Muscle of leg (tissue), 11 donors: ENCODE data around the gene COL8A1. TPM values are rescaled to one million over a fixed set of nuclear protein-coding genes. Genes with fewer than 3 reads are reported as not detected.

Experiments used
- DNase-seq: peaks from one replicate; pipeline ENCODE4 v3.0.0; 2013
- H3K27ac ChIP-seq: one replicate; pipeline ENCODE4 v1.5.1; 2013; ENCODE audit warnings: mild to moderate bottlenecking, low read length, control low read depth
- H3K27me3 ChIP-seq: one replicate; pipeline ENCODE4 v1.6.1; 2013; ENCODE audit warnings: low read length; ENCODE audit not compliant: control insufficient read depth, insufficient read depth
- H3K36me3 ChIP-seq: one replicate; pipeline ENCODE4 v1.6.1; 2013; ENCODE audit warnings: low read length; ENCODE audit not compliant: control insufficient read depth, insufficient read depth
- H3K4me1 ChIP-seq: one replicate; pipeline ENCODE4 v1.6.1; 2013; ENCODE audit warnings: low read length; ENCODE audit not compliant: control insufficient read depth, insufficient read depth
- H3K4me3 ChIP-seq: one replicate; pipeline ENCODE4 v1.5.1; 2013; ENCODE audit warnings: low read length, control low read depth
- H3K9me3 ChIP-seq: replicated peaks from 2 replicates; pipeline ENCODE4 v1.6.1; 2013; ENCODE audit warnings: low read depth, low read length; ENCODE audit not compliant: control insufficient read depth
- WGBS: methylation state at CpG from one replicate; pipeline ENCODE4 v1.1.5; 2013; ENCODE audit warnings: missing lambda C conversion rate; ENCODE audit not compliant: insufficient coverage; 5-methylcytosine and 5-hydroxymethylcytosine counted together
- polyA plus RNA-seq, 8 donors: library from polyadenylated mRNA; unstranded; fragments of 120-200 nt; gene quantifications; one replicate each; pipeline versions ENCODE4 v1.2.1 to v1.2.3, GENCODE V29; 2013; ENCODE audit warnings: inconsistent platforms in 1 of 8, low replicate concordance in 1 of 8; ENCODE audit not compliant: insufficient read length in 8 of 8, insufficient read depth in 1 of 8
- total RNA-seq: library from RNA; stranded (reverse); fragments of 120-200 nt; gene quantifications from one replicate; pipeline ENCODE4 v1.2.4, GENCODE V29; 2013

The COL8A1 gene
- total and polyA plus RNA-seq, 9 donors = 0.44 to 3.7 (median 1.2) TPM

DNA sequence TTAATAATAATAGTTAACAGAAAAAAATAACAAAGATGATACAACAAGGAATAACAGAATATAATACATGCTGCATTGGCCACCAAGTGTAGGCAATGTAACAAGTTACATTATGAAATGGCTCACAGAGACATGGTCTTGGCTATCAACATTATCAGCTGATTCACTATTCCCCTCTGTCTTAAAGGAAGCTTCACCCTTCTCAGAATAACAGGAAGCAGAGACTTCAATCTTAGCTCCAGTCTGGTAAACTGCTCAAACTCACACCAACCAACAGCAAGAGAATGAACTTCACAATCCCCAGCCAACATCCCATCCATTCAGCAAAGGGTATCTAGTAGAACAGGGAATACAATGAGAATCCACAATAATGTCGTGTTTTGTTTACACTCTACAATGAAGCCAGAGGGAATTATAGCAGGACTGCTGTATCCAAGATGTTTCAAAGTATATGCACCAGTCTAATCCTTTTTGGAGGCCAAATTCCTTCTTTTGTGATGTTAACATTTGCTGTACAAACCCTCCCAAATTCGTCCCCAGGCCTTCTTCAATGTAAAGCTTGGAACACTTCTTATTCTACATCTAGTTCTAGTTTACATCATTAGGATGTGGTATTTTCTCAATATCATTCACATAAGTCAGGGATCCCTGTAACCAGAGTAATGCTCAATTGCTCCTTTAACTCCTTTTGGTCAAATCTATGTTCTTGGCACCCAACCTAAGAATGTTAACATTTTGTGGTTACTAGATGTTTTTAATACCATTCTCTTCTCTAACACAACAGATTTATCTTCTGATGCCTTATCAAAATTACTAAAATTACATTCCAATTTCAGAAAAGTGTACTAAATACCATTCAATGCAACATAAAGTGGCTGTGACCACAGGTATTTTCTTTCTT, 126.9 kb downstream of the COL8A1 start:
- no peaks in the 10 kb centered on the region for H3K9me3 ChIP-seq
- WGBS = no CpG with 5 or more reads among the region's 2 CpGs
- no peaks in the 10 kb centered on the region for H3K36me3 ChIP-seq
- peak; percentile 30 for DNase-seq
- no peak overlapping the region for H3K27ac ChIP-seq
- no peaks in the 10 kb centered on the region for H3K4me1 ChIP-seq
- H3K27me3 ChIP-seq = no peaks in the 10 kb centered on the region
- H3K4me3 ChIP-seq = no peak overlapping the region

DNA sequence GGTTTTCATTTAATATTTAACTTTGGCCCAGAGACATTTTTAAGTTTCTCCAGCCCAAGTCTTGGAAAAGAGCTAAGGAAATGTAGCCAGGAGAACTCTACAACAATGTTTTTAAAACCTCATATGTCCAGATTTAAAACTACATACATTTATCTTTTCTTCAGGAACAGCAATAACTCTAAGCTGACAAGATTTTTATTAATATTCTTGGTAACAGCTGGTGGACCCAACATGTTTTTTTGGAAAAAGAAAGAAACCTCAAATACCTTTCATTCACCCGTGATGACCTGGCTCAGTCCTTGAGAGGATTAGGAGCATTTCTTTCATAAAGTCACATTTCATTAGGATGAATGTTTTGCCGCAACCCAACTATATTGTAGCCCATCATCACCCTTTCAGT, 128.9 kb downstream of the COL8A1 start:
- no CpG with 5 or more reads among the region's 2 CpGs for WGBS
- Histone ChIP-seq H3K9me3 (no peaks in the 10 kb centered on the region), H3K4me1 (no peaks in the 10 kb centered on the region), H3K4me3 (no peak overlapping the region), H3K27ac (no peak overlapping the region), H3K27me3 (no peaks in the 10 kb centered on the region), H3K36me3 (no peaks in the 10 kb centered on the region)
- peak; percentile 69 for DNase-seq

GRCh38 chr3:99768126-99768525, 129.7 kb downstream of the COL8A1 start:
- Histone ChIP-seq H3K27me3 (no peaks in the 10 kb centered on the region), H3K4me1 (no peaks in the 10 kb centered on the region), H3K36me3 (no peaks in the 10 kb centered on the region), H3K27ac (no peak overlapping the region), H3K4me3 (no peak overlapping the region), H3K9me3 (no peaks in the 10 kb centered on the region)
- WGBS = no CpG with 5 or more reads among the region's 1 CpG
- DNase-seq = no peak

GRCh38 chr3:99768808-99769501, 130.6 kb downstream of the COL8A1 start:
- Histone ChIP-seq H3K4me3 (no peak overlapping the region), H3K9me3 (no peaks in the 10 kb centered on the region), H3K27me3 (no peaks in the 10 kb centered on the region), H3K4me1 (no peaks in the 10 kb centered on the region), H3K27ac (no peak overlapping the region), H3K36me3 (no peaks in the 10 kb centered on the region)
- DNase-seq = no peak
- no CpG with 5 or more reads among the region's 2 CpGs for WGBS

- Histone ChIP-seq H3K4me3 (no peak overlapping the region), H3K4me1 (no peaks in the 10 kb centered on the region), H3K9me3 (no peaks in the 10 kb centered on the region), H3K27me3 (no peaks in the 10 kb centered on the region), H3K27ac (no peak overlapping the region), H3K36me3 (no peaks in the 10 kb centered on the region)
- DNase-seq = no peak
- no CpG with 5 or more reads among the region's 3 CpGs for WGBS
Measured at GRCh38 chr3:99772171-99772570, 133.8 kb downstream of the COL8A1 start.

DNA sequence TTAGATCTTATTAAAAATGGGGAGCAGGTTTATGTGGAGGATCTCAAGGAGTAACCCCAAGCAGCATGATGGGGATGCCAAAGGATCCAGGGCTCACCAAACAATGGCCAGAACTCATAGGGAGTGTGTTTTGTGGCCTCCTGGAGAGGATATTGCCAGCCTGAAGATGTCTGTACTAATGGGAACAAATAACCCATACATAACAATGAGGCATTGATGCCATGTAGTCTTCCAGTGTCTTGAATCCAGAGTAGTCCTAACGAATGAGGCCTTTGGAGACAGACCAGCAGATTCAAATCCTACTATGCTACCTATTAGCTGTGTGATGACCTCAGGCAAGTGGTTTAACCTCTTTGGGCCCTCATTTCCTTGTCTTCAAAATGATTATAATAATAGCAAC, 134.3 kb downstream of the COL8A1 start:
- Histone ChIP-seq H3K9me3 (no peaks in the 10 kb centered on the region), H3K27ac (no peak overlapping the region), H3K27me3 (no peaks in the 10 kb centered on the region), H3K36me3 (no peaks in the 10 kb centered on the region), H3K4me3 (no peak overlapping the region), H3K4me1 (no peaks in the 10 kb centered on the region)
- DNase-seq = no peak
- WGBS = no CpG with 5 or more reads among the region's 1 CpG

DNA sequence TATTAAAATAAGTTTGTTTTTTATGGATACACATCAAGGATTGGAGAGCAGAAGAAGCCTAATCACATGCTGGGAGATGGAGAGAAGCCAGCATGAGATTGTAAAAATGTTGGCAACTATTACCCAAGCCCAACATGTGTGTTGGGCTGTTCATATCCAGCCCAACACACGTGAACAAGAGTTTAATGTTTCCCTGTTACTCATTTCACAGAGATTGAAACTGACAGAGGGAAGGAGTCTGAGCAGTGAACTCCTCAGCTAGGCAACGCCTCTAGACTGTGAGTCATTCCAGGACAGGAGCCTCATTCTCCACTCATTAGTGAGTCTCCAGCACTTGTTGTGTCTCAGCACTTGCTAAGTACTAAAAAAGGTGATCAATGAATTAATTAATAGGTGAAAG, 136.1 kb downstream of the COL8A1 start:
- WGBS = no CpG with 5 or more reads among the region's 2 CpGs
- Histone ChIP-seq H3K4me3 (no peak overlapping the region), H3K36me3 (no peaks in the 10 kb centered on the region), H3K27ac (no peak overlapping the region), H3K9me3 (no peaks in the 10 kb centered on the region), H3K27me3 (no peaks in the 10 kb centered on the region), H3K4me1 (no peaks in the 10 kb centered on the region)
- DNase-seq = peak; percentile 77

DNA sequence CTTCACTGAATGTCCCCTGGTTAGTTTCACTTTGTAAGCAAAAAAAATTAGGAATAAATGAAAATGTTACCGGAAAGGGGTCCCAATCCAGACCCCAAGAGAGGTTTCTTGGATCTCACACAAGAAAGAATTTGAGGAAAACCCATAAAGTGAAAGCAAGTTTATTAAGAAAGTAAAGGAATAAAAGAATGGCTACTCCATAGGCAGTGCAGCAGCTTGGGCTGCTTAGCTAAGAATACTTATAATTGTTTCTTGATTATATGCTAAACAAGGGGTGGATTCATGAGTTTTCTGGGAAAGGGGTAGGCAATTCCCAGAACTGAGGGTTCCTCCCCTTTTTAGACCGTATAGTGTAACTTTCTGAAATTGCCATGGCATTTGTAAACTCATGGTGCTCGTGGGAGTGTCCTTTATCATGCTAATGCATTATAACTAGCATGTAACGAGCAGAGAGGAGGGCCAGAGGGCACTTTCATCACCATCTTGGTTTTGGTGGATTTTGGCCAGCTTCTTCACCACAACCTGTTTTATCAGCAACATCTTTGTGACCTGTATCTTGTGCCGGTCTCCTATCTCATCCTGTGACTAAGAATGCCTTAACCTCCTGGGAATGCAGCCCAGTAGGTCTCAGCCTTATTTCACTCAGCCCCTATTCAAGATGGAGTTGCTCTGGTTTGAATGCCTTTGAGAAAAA, 138.3 kb downstream of the COL8A1 start:
- no peaks in the 10 kb centered on the region for H3K36me3 ChIP-seq
- 100% methylated on average over 2 of the region's 5 CpGs for WGBS
- H3K9me3 ChIP-seq = no peaks in the 10 kb centered on the region
- DNase-seq = no peak
- H3K27ac ChIP-seq = no peak overlapping the region
- no peaks in the 10 kb centered on the region for H3K27me3 ChIP-seq
- H3K4me1 ChIP-seq = no peaks in the 10 kb centered on the region
- H3K4me3 ChIP-seq = no peak overlapping the region

DNA sequence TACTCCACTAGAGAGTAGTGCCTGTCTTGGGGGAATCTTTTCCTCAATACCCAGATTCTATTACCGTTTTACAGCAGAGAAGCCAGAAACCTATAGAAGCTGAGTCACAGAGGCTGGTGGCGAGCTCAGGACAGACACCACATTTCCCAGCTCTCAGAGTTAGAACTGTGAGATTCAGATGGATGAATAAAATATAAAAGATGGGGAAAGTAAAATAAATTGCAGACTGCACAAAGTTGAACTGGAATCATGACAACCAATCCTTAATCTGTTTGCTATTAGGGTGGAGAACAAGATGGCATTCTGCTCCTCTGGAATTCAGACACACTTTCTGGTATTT, 138.8 kb downstream of the COL8A1 start:
- H3K4me1 ChIP-seq = no peaks in the 10 kb centered on the region
- no peak overlapping the region for H3K4me3 ChIP-seq
- H3K36me3 ChIP-seq = no peaks in the 10 kb centered on the region
- DNase-seq = no peak
- whole genome bisulfite sequencing = no CpG with 5 or more reads among the region's 2 CpGs
- H3K27ac ChIP-seq = no peak overlapping the region
- no peaks in the 10 kb centered on the region for H3K9me3 ChIP-seq
- no peaks in the 10 kb centered on the region for H3K27me3 ChIP-seq

DNA sequence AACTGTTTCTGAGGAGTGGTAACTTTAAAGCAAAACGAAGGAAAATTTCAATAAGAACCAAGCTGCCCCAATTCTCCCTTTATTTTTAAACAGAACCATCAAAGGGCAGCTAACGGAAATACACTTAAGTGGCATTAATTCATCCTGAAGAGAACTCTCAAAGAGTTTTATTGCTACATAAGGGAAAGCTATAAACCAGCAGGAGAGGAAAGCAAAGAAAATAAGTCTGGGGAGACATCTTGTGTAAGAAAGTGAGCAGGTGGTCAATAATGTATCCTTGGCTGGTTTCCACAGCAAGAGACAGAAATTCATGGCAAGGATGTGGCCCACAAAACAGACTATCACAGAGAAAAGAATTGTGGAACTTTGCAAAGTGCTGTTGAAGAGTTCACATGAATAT, 139.3 kb downstream of the COL8A1 start:
- no CpG with 5 or more reads among the region's 2 CpGs for WGBS

More for the DNA sequence above, 139.3 kb downstream of the COL8A1 start:
- Histone ChIP-seq H3K27me3 (no peaks in the 10 kb centered on the region), H3K27ac (no peak overlapping the region), H3K36me3 (no peaks in the 10 kb centered on the region), H3K9me3 (no peaks in the 10 kb centered on the region), H3K4me3 (no peak overlapping the region), H3K4me1 (no peaks in the 10 kb centered on the region)
- DNase-seq = no peak
